ENCODE results near the gene PPA2. TPM values are rescaled to one million over a fixed set of nuclear protein-coding genes. Genes with fewer than 3 reads are reported as not detected.

Gene PPA2
- total and polyA plus RNA-seq, 10 of the 15 experiments (the other 5 are each of a cell fraction or from before 2014, with no cell fraction given) = 93.8 to 293 (median 146) TPM

- TF ChIP-seq CEBPZ (IDR thresholded peaks at IDR 0.05; ENCODE audit: low read depth, low read length) (no peak), KAT2A (conservative IDR thresholded peaks at IDR 0.05; ENCODE audit: control insufficient read depth, low read depth, low read length) (no peak), MEF2B (IDR thresholded peaks at IDR 0.05; ENCODE audit: partially characterized antibody, poor library complexity, severe bottlenecking) (peak; percentile 12), POLR2AphosphoS2 (IDR thresholded peaks at IDR 0.05; ENCODE audit: low read depth, low read length) (peak; percentile 59; the same call in 1 of the 2 replicates), DPF2 (IDR thresholded peaks at IDR 0.05) (peak; percentile 77), NFIC (IDR thresholded peaks at IDR 0.05; ENCODE audit: low read depth, low read length) (no peak), CREB1 (IDR thresholded peaks at IDR 0.05; ENCODE audit: low read depth) (peak; percentile 86), EED (IDR thresholded peaks at IDR 0.05; ENCODE audit: low read depth) (peak; percentile 45; the same call in 1 of the 2 replicates), EGR1 (IDR thresholded peaks at IDR 0.05; ENCODE audit: borderline replicate concordance in 1 of 2, low read depth in 2 of 2, low read length in 2 of 2) (peak in 1 of 2 experiments; percentile 76; a peak in 2 of 3 replicates), ZNF592 (IDR thresholded peaks at IDR 0.05) (peak; percentile 82; the same call in 1 of the 2 replicates), HDGF (IDR thresholded peaks at IDR 0.05) (0 out of 2 replicates have a peak, but pooled peaks have one; percentile 48), ZBTB40 (IDR thresholded peaks at IDR 0.05; ENCODE audit: borderline replicate concordance) (no peak), POLR2A (IDR thresholded peaks at IDR 0.05; ENCODE audit: low read depth, low read length) (peak; percentile 89), CHD2 (IDR thresholded peaks at IDR 0.05; ENCODE audit: borderline replicate concordance, low read depth, low read length) (no peak)
Measured at GRCh38 chr4:105473324-105474098, at the start of gene PPA2 (continued).

Data from GM12878 (cell line).